HG03175 (cell line): ENCODE results near the gene CDK3.
"Not testable (repeated sequence)": the region's sequence is repeated elsewhere in the genome, so short reads cannot be mapped to it uniquely, and the experiment has no call there.

ENCODE experiments used
- ATAC-seq: cut with Tn5 transposase; IDR thresholded peaks from one replicate; pipeline ENCODE4 v1.9.1; 2021; ENCODE audit warnings: mild to moderate bottlenecking, moderate library complexity; ENCODE audit not compliant: unreplicated experiment

CDK3 gene

DNA sequence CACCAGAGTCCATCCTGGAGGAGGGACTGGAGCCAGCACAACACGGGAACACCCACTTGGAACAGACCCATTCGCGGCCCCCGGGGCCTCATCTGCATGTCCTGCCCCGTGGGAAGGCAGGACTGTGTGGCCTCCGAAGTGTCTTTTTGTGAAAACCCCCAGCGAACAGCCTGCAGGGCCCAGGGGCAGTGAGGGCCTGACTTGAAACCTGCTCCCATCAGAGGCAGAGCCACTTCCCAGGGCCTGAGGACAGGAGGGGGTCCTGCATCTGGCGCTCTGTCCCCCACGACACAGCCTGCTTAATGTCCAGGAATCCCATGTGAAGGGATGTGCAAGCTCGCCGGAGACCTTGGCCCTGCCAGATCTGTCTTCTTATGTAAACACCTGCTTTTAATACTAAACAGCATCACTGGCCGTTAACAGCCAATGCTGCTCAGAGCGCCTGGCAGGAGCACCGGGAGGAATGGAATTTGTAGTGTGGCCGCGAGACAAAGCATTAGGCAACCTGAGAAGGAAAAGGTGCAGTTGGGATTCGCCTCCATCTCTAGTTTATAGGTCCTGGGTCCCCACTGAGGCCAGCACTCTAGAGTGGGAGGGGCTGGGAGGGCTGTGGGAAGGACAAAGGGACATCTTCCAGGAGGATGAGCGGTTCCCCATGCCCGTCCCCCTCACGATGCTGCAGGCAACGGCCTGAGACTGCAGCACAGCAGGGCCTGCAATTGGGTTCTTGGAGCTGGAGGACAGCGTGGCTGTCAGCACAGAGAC lies 36.0 kb downstream of the CDK3 start:
- no peak for ATAC-seq

GRCh38 chr17:76038050-76038449 lies 37.4 kb downstream of the CDK3 start:
- no peak for ATAC-seq

- no peak for ATAC-seq
These were observed 38.5 kb downstream of the CDK3 start for GRCh38 chr17:76039121-76039520.

DNA sequence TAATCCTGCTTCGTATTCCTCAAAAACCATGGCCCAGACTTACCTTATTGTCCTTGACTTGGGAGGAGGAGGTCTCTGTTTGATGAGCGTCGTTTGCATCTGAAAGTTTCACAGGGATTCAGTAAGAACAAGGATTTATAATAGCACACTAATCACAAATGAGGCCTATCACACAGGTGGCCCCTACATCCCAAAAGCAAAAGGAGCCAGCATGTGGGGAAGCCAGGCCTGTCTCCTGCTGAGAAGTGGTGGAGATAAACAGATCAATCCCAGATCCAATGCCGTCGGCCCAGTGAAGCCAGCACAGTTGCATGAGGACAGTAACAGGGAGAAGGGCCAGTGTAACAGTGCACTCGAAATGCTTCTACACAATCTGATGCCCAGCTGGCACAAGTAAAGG lies 39.7 kb downstream of the CDK3 start:
- ATAC-seq = no peak

DNA sequence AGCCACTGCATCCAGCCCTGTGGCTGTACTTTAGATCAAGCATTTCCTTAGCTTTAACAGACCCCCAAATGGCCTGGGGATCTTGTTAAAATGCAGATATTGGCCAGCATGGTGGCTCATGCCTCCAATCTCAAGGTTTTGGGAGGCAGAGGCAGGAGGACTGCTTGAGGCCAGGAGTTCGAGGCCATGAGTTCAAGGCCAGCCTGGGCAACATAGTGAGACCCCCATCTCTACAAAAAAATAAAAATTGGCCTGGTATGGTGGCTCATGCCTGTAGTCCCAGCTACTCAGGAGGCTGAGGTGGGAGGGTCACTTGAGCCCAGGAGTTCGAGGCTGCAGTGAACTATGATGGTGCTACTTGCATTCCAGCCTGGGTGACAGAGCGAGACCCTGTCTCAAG lies 42.2 kb downstream of the CDK3 start:
- not testable (repeated sequence) for ATAC-seq

DNA sequence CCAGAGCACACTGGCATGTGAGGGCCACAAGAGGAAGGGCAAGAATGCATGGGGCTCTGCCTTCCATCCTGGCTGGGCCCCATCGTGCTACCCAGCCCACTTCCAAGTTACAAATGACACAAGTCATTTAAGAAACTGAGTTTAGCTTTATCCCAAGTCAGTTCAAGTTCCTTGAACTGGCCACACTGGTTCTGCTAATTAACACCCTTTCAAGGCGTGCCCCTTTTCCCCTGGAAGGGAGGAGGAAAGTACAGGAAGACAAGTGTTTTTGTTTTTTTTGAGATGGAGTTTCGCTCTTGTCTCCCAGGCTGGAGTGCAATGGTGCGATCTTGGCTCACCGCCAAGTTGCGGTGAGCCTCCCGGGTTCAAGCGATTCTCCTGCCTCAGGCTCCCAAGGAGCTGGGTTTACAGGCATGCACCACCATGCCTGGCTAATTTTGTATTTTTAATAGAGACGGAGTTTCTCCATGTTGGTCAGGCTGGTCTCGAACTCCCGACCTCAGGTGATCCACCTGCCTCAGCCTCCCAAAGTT lies 43.9 kb downstream of the CDK3 start:
- not testable (repeated sequence) for ATAC-seq

GRCh38 chr17:76046064-76046463 lies 45.4 kb downstream of the CDK3 start:
- ATAC-seq = no peak

DNA sequence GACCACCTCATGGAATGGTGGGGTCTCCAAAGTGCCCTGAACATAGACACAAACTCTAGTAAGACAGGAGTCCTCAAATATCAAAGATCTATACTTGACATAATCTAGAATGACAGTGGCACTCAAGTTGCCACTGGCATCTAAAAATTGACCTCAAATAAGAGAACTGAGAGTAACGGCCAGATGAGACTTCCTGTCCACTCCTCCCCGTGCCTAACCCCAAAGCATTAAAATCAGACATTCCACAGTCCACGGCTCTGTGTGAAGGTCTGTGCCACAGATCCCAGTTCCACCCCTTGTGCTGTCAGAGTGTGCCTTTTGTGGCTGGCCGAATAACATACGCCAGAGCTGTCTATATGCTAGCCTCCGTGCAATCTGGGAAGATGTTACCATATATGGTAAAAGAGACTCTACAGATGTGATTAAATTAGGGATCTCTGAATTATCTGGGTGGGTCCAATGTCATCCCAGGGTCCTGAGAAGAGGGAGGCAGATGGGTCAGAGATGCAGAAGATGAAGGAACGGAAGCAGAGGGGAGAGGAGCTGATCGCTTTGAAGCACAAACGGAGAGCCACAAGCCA lies 47.5 kb downstream of the CDK3 start:
- no peak for ATAC-seq

- ATAC-seq = no peak
These were observed 48.1 kb downstream of the CDK3 start for GRCh38 chr17:76048711-76049110.

- no peak for ATAC-seq
These were observed 48.6 kb downstream of the CDK3 start for GRCh38 chr17:76049239-76049638.

GRCh38 chr17:76049836-76050537 lies 49.3 kb downstream of the CDK3 start:
- no peak for ATAC-seq

DNA sequence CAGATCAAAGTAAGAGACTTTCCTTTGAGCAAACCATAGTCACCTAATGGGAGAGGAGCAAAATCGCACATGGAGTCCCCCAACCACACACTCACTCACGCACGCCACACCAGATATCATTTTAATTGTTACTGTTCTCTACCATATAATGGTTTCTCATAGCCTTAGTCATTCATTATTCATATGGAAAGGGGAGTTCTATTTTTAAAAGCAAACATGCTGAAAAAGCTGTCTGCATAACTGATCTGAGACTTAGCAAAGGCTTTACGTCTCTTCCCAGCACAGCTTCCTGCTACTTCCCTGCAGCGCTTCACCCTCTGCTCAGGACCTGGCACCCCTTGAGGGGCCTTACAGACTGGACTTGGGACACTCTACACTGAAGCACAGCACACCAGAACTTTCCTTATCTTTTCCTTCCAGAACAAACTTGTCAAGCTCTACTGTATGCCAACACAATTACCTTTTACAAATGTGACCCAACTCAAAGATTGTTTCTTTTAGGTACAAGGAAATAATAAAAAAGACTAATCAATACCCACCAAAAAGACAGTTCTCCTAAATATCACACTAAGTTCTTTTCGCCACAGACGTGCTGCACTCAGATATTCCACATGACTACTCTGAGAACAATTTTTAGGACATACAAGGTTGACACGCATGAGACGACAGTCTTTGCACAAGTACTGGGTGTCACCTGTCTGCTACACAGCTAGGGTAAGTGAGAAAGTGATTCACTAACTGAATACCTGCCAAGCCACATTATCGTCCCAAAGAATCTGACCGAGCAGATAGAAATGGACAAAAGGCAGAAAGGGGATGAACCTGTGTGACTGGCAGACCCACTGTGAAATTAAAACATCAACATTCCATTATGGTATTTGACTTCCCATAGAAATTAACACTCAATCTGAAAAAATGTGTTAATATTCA lies 50.1 kb downstream of the CDK3 start:
- no peak for ATAC-seq

GRCh38 chr17:76051561-76051960 lies 50.9 kb downstream of the CDK3 start:
- ATAC-seq = no peak

DNA sequence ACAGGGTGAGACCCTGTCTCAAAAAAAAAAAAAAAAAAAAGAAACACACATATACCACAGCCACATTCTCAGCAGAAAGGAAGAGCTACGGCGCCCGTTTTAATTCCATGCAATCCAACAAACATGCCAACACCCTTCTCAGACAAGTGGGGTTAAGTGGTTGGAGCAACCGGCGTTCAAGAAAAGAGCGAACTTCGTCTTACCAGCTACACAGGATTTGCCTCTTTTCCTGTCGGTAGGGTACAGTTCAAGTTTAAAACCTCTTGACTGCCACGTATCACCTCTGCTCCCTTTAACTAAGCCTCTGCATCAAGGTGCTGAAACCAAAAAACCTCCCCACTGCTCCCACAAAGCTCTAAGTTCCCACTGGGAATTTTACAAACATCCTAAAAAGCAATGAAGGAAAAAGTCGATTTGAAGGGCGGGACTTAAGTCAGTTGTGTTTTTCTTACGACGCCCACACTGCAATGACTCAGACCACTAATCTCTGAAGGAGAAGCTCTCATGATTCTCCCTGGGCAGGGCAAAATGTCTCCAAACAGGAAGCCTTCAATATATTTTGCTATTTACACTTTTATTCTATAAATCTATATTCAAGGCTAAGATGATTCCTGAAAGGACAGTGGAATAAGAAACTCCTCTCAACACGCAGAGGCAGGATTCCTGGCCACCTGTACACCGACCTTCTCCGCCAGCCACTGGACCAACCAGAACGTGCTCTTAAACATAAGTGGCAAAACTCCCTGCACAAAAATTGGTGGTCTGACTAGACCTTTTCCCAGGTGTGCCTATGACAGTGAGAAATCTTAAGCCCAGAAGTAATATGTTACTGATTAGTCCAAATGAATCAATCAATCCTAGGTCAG lies 52.8 kb downstream of the CDK3 start:
- ATAC-seq = no peak

- ATAC-seq = no peak
These were observed 53.4 kb downstream of the CDK3 start for GRCh38 chr17:76054112-76054476.
